ENCODE measurements around the gene CDH2. TPM values are rescaled to one million over a fixed set of nuclear protein-coding genes. Genes with fewer than 3 reads are reported as not detected.

The CDH2 gene
- polyA plus RNA-seq, 1 donor from 2014 or later = not detected

GRCh38 chr18:27901424-27902226, 275.3 kb downstream of the CDH2 start:
- H3K27me3 Mint-ChIP-seq = no peaks in the 10 kb centered on the region
- peaks cover 1 to 10% (median 3%) of the 10 kb centered on the region in 3 donors for H3K9me3 Mint-ChIP-seq
- no peaks in the 10 kb centered on the region for H3K36me3 Mint-ChIP-seq
- no peaks in the 10 kb centered on the region for H3K4me1 Mint-ChIP-seq
- no peak overlapping the region for H3K27ac Mint-ChIP-seq
- no peak overlapping the region for H3K4me3 Mint-ChIP-seq

Measured in IgD-negative memory B cell (primary cell).